Endothelial cell of hepatic sinusoid (primary cell): ENCODE data around the gene GNPTG.

Experiments
- in situ Hi-C: cut with HindIII; loops from 2 replicates; pipeline ENCODE4 v1.10.0; 2017; ENCODE audit warnings: low sequenced_read_pairs

Gene GNPTG

DNA sequence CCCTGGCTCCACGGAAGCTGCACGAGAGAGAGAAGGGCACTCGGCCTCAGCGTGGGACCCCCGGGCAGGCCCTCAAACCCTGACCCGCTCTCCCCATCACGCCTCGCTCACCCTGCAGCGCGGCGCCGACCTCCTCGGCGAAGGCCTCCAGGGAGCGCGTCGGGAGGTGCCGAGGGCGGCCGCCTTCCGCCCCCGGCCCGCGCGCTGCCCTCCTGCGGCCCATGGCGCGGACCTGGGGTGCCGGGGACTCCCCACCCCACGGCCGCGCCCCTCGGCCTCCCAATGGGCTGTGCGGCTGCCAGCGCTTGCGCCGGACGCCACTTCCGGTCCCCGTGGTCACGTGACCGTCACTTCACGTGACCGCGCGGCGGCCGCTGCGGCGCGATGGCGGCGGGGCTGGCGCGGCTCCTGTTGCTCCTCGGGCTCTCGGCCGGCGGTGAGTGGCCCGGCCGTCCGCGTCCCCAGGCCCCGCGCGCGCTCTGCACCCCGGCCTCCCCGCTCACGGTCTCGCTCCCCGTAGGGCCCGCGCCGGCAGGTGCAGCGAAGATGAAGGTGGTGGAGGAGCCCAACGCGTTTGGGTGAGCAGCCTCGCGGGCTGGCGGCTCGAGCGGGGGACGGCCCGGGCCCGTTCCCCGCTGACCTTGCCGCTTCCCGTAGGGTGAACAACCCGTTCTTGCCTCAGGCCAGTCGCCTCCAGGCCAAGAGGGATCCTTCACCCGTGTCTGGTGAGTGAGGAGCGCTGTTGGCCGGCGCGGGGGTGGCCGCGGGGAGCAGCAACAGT is at the start of gene GNPTG, which contains the start of gene TSR3:
GNPTG (plus strand) TSS at position 350 of the 781 bp plus-strand sequence; CDS start at position 385, 35 bp downstream.
TSR3 (minus strand) TSS at position 297 of the 781 bp plus-strand sequence; CDS start at position 223, 74 bp downstream.
- in situ Hi-C loops, result no loop called here

DNA sequence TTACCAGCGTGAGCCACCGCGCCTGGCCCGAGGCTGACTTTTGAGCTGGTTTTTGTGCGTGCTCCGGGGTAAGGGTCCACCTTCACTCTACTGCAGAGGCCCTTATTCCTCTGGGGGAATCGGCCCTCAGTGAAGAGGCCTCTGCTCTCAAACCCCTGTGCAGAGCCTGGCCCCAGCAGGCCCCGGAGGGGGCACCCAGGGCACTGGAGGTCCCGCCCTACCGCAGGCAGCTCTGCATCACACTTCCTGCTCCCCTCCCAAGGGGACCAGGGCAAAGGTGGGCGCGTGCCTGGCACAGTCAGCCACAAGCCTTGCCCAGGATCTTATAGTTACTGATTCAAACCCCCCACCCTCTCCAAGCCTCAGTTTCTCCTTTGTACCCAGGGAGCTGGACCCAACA is 45.9 kb upstream of the GNPTG start:
- in situ Hi-C loops, result no loop called here

DNA sequence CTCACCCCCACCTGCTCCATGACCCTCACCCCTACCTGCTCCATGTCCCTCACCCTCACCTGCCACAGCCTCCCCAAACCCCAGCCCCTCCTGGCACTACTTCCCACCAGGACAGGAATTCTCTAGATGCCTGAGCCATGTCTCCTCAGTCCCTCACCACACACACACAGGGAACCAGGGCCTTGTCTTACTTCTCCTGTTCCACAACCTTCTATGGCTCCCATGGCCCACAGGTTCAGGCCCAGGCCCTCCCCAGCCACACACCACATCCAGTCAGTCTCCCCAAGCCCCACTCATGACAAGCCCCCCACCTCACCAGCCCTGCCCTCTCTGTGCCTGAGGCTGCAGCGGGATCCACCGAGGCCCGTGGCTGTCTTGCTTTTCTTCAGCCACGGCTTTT is 45.4 kb upstream of the GNPTG start:
- in situ Hi-C loops, result no loop called here

DNA sequence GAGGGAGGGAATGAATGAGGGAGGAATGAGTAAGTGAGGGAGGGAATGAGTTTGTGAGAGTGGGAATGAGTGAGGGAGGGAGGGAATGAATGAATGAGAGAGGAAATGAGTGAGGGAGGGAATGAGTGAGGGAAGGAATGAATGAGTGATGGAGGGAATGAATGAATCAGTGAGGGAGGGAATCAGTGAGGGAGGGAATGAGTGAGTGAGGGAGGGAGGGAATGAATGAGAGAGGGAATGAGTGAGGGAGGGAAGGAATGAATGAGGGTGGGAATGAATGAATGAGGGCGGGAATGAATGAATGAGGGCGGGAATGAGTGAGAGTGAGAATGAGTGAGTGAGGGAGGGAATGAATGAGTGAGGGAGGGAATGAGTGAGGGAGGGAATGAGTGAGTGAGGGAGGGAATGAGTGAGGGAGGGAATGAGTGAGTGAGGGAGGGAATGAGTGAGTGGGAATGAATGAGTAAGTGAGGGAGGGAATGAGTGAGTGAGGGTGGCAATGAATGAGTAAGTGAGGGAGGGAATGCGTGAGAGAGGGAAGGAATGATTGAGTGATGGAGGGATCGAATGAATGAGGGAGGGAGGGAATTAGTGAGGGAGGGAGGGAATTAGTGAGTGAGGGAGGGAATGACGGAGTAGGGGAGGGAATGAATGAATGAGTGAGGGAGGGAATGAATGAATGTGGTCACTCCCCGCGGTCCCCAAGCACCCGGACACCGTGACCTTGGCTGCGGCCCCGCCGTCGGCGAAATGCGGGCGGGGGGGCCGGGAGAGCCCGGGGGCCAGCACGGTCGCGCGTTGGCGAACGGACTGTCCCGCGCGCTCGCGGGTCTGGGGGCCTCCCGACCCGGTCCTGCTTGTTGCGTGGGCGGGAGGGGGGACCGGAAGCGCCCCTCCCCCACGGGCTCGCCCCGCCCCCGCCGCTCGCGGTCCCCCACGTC is 43.4 kb upstream of the GNPTG start:
- in situ Hi-C loops, result no loop called here

DNA sequence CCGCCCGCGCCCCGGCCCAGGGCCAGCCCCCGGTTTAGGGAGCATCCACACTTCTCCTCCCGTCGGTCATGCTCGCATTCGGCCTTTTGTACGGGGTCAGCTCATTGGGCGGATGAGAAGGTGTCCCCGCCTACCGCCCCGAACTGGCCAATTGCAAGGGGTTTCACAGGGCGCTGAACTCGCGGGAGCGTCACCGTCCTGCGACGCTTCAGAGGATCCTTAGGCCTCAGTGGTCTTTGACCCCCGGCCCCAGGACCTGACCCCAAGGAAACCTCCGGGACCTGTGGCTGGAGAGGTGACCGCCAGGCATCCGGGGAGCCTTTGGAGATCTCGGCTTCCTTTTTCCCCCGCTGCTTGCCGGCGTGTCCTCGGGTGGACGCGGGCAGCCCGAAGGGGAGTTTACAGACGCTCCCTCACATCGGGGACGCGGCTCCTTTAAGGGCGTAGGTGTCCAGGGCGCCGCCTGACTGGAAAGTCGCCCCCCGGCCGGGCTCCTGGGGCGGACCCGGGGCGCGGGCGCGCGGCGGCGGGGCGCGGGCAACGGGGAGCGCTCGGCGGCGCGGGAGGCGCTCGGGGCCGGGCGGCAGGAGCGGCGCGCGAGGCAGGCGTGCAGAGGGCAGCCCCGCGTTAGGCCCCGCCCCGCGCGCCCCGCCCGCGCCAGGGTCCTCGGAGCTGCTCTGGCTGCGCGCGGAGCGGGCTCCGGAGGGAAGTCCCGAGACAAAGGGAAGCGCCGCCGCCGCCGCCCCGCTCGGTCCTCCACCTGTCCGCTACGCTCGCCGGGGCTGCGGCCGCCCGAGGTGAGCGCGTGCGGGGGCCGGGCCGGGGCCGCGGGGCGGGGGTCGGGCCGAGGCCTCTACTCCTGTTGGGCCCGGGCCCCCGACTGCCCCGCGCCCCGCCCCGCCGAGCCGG is 42.5 kb upstream of the GNPTG start, which contains the start of gene UBE2I:
UBE2I (plus strand) TSS at position 660 of the 909 bp plus-strand sequence. CDS start 4,395 bp downstream, outside the sequence.
- in situ Hi-C loops, result no loop called here

DNA sequence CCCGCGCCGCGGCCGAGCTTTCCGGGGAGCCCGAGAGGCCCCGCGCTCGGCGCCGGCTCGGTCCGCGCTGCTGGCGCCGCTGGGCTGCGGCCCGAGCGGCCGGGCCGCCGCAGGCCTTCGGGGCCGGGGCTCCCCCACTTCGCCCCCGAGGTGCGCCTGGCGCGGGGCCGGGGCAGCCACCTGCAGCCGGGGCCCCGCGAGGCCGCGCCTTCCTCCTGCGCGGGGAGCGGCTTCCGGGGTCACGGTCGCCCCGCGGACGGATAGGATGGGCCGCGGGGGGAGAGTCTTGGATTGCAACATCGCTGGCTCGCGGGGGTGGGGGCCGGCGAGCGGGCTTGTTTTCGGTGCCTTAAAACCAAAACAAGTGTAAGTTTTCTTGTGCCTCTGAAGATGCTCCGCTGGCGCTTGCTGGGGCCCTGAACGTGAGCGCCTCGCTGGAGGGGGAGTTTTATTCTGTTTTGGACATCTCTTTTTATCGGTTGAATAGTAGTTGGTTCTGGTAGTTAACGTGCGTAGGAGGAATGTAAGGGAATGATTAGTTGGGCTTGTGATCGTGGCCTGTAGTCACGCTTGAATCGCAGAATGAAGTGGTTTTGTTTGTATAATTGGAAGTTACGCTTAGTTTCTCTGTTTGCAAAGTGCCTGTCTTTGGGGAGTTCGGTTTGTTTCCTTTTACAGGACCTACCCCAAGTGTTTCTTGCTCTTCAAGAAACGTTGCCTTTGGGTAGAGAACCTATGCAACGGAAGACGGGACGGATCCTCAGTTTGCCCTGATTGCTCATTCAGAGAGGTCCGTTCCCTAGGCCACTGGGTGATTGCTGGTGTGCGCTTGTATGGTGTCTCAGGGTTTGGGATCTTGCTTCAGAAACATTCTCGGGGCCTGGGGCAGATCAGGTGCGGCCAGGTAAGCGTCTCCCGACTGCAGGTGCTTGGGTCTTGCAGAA is 41.6 kb upstream of the GNPTG start:
- in situ Hi-C loops, result no loop called here

DNA sequence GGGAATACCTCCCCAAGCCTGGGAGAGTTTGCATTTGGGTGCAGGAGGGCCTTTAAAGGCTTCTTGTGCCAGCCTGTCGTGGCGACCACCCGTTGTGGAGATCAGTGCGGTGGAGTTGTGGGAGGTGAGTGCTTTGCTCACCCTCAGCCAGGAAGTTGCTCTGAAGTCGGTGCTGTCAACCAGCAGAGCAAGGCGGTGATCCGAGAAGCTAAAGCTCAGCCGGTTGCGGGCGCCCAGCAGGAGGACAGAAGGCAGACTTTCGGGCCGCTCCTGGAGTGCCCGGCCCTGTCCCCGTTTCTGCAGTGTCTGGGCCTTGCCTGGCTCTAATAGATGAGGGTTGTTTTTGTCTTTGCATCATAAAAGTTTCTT is 40.9 kb upstream of the GNPTG start:
- in situ Hi-C loops, result no loop called here

DNA sequence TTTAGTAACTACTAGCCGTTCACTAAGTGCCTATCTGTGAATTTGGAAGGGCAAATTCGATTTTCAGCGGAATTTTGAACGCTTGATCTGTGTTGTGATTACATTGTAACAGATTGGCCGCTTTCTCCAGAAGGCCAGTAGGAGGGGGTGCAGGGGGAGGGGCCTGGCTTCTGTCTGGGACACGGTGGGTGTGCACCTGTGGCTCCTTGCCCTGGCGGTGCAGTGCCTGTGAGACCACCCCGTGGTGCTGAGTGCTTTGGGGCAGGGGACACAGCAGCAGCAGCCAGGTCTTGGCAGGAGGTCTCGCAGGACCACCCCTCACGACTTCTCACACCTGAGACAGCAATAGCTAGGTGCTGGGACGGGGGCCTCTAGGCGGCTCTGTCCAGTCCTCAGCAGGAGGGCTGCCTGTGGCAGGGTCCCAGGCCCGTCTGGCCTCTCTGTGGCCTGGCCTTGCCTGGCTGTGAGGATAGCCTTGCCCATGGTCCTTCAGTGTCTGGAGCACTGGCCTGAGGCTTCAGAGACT is 40.5 kb upstream of the GNPTG start:
- in situ Hi-C loops, result no loop called here

DNA sequence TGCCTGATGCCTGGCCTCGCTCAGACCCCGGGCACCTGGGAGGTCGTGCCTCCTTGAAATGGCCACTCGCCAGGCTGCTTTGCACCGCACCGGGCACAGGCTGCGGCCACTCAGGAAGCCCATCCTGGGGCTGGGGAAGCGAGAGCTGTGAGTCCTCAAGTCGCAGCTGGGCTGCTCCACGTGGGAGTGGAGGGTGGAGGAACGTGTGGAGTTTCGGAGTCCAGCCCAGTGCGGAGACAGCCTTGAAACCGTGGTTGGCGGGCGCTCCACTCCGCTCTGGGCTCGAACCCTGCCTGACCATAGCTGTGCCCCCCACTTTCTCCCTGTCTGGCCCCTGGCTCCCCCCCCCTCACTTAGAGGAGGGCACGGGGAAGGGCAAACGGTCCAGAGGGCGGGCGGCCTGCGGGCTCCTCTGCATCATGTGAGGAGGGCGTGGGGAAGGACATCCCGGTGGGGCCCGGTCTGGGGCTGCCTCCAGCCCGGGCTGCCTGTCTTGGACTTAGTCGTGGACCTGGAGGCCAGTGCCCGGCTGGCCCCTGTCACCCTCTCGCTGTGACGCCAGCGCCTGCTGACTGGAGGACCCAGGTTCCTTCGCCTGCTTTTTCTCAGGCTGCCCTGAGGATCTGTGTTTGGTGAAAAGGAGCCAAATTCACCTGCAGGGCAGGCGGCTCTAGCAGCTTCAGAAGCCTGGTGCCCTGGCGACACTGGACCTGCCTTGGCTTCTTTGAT is 39.8 kb upstream of the GNPTG start:
- in situ Hi-C loops, result no loop called here

DNA sequence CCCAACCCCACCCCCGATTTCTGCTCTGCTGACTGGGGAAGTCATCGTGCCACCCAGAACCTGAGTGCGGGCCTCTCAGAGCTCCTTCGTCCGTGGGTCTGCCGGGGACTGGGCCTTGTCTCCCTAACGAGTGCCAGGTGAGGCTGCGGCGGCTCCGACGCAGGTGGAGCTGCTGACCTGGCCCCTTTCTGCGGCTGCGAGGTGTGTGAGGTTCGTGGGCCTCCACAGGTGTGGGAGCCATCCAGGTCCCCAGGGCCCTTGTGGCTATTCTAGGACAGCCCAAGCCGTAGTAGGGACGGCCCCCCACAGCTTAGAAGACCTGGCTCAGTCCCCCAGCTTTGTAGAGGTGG is 39.3 kb upstream of the GNPTG start:
- in situ Hi-C loops, result no loop called here

DNA sequence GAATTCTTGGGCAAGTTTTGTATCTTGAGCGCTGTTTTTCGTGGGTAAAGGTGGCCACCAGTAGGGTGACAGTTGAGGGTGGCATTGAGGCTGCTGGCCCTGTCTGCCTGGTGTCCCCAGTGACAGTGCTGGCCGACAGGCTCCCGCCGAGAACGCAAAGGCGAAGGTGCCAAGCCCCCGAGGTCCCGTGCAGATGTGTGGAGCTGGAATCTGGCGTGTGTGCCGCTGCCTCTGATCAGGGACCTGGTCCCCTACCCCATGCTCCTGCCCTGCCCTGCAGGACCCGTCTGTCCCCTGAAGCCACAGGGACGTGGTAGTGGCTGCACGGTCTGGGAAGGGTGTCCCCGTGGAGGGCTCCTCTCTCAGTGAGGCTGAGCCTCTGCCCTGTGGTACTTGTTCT is 38.8 kb upstream of the GNPTG start:
- in situ Hi-C loops, result no loop called here

DNA sequence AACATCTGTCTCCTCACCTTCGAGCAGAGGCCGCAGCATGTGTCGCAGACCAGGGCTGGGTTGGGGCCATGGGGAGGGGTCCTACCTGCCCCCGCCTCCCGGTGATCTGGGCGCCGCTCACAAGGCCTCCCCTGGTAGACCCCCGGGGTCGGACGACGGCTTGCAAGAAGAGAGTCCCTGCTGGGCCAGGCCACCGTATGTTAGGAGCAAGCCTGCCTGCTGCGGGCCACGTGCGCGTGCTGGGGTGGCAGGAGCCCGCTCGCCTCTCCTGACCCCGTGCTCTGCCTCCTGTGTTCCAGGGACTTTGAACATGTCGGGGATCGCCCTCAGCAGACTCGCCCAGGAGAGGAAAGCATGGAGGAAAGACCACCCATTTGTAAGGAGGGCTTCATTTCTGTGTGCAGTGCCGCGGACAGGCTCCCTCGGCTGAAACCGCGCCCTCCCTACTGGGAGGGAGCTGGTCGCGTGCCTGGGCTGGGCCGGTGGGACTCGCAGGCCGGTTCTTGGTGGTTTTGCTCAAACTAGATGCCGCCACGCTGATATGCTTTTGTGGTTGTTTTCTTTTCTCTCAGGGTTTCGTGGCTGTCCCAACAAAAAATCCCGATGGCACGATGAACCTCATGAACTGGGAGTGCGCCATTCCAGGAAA is 37.9 kb upstream of the GNPTG start:
- in situ Hi-C loops, result no loop called here

DNA sequence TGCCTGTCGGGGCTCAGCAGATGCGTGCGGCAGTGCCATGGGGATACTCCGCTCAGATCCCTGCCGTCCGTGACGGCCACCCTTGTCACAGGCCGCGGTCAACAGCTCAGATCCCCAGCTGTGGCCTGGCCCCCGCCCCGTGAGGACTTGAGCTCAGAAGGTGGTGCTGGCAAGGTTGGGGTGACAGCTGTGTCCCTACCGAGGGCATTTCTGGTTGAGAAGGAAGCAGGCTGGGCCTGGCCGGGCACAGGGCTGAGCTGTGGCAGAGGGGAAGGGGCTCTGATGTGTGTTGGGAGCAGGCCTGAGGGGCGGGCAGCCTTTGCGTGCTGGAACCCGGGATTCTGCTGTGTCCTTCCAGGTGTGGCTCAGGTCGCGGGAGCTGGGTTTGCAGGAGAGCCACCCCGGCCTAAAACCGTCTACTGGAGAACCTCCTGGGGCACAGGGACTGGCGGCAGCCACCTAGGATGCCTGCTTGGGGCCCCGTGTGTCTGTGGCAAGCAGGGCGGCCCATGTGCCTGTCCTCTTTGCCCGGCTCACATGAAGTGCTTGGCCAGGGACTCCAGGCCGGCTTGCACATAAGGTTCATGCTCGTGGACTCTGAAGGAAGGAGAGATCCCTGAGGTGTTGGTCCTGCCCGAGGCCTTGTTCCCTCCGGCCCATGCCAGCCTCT is 37.2 kb upstream of the GNPTG start:
- in situ Hi-C loops, result no loop called here

DNA sequence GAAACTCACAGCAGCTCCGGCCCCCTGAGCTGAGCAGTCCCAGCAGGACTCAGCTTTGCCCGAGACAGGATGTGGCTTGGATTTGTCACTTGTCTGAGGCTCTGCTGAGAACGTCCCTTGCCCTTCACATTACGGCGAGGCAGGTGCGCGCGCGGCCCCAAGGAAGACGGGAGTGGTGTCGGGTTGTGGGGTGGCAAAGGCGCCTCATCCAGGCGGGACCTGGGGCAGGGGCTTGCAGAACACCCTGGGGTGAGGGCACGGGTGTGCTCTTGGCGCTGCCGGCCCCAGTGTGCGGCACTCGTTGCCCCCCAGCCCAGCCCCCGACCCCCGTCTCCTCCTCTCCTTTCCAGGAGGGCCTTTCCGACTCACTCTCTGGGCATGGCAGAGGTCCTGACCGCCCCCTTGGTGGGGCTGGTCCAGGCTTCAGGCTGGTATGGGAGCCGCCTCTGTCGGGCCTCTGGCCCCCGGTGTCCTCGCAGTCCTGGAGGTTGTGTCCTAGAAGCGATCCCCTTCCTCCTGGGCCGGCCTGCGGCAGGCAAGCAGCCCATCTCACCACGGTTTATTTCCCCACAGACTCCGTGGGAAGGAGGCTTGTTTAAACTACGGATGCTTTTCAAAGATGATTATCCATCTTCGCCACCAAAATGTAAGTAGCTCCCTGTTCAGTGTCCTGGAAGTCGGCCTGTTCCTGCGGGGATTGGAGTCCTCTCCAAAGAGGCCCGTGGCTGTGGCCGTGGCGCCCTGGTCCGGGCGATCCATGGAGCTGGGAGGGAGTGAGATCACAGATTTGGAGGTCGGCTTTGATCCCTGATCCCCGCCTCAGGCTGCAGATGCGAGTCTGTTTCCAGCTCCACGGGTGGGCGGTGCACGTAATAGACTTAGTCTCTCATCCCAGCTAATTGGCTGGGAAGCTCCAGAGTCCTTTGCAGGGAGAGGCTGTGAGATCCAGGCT is 36.4 kb upstream of the GNPTG start:
- in situ Hi-C loops, result no loop called here

DNA sequence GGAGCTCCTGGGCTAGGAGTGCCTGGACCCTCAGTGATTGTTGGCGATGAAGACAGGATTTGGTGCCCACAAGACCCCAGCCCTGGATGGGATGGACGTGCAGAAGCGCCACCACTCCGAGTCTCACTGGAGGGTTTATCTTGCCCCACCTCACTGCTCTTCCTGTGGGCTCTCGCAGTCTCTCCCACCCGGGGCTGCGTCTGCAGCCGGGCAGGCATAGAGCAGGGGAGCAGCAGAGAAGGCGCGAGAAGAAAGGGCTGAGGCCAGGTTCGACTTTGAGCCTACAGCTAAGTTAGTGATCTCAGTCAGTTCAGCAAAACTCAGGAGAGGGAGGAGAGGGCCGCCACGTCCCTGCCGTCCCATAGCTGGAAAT is 35.7 kb upstream of the GNPTG start:
- in situ Hi-C loops, result no loop called here

DNA sequence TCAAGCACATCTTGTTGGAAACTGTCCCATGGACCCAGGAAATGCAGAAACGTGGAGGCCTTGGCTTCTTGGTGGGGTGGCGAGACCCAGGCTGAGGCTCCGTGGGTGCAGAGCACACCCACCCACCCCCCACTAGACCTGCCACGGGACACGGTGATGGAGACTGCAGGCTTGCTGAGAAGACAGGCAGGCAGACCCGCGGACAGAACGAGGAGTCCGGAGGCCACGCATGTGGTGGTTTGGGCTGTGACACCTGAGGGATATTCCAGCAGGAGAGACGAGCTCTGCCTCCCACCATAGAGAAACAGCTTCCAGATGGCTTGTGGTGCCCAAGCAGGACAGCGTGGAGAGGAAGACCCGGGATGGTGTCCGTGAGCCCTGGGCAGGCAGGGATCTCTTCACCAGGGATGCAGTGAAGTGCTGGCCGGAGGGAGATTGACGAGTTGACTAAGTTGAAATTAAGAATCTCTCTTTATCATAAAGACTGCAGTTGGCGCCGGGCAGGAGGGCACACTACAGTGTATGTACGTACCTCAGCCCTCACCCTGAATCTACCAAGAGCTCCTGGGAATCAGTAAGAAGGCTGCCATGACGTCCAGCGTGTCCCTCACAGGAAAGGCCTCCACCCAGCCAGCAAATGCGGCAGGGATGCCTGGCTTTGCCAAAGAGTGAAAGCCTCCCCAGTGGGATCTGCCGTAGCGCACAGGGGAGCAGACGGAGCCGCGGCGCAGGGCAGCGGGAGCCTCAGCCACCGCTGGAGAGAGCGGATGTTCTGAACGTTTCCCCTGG is 34.1 kb upstream of the GNPTG start:
- in situ Hi-C loops, result no loop called here
